IMR-90 (cell line): Measurements from ENCODE around the gene POMZP3. TPM values are rescaled to one million over a fixed set of nuclear protein-coding genes. Genes with fewer than 3 reads are reported as not detected.
"Not testable (repeated sequence)": the region's sequence is repeated elsewhere in the genome, so short reads cannot be mapped to it uniquely, and the experiment has no call there.

Experiments used
- ATAC-seq: fragments of 200-7000 bp; cut with Tn5 transposase; 2 replicates; pipeline ENCODE4 v1.9.1; 2020; ENCODE audit warnings: low read depth, mild to moderate bottlenecking, moderate library complexity
- BruUV-seq: library from RNA; stranded (reverse); fragments of 400-500 nt; replicated peaks from 2 replicates; lab custom pipeline; 2021; lab: Mats Ljungman, UMichigan
- CTCF ChIA-PET: fragments of 300-600 bp; formaldehyde crosslinking; extraction: SDS; loops from one replicate; lab custom pipeline; 2021; ENCODE audit warnings: antibody characterized with exemption; lab: Yijun Ruan, JAX
- POLR2A ChIA-PET: fragments of 300-600 bp; sonication (Branson Sonifier 250); formaldehyde crosslinking; loops from one replicate; lab custom pipeline; 2022; ENCODE audit warnings: antibody characterized with exemption; ENCODE audit not compliant: unreplicated experiment; lab: Charles Lee
- DNase-seq: peaks from one replicate; pipeline ENCODE4 v3.0.0; 2013
- H2AFZ ChIP-seq: replicated peaks from 2 replicates; pipeline ENCODE3; 2013; ENCODE audit warnings: low read length, mild to moderate bottlenecking; ENCODE audit not compliant: poor library complexity
- H2AK5ac ChIP-seq: 2 replicates; pipeline ENCODE4 v1.6.1; 2013; ENCODE audit warnings: low read depth, low read length, inconsistent platforms
- H2AK9ac ChIP-seq: replicated peaks from 2 replicates; pipeline ENCODE3; 2013; ENCODE audit warnings: mild to moderate bottlenecking, low read depth, low read length, moderate library complexity; ENCODE audit not compliant: poor library complexity
- H2BK120ac ChIP-seq: 2 replicates; pipeline ENCODE4 v1.6.1; 2013; ENCODE audit warnings: low read depth, low read length, inconsistent platforms
- H2BK15ac ChIP-seq: 3 replicates; pipeline ENCODE4 v1.6.1; 2013; ENCODE audit warnings: low read depth, low read length, inconsistent platforms
- H2BK20ac ChIP-seq: 2 replicates; pipeline ENCODE4 v1.6.1; 2013; ENCODE audit warnings: low read depth, mild to moderate bottlenecking, inconsistent platforms, low read length, moderate library complexity
- H2BK5ac ChIP-seq: 2 replicates; pipeline ENCODE4 v1.6.1; 2013; ENCODE audit warnings: mild to moderate bottlenecking, low read depth, low read length, inconsistent platforms; ENCODE audit not compliant: poor library complexity, severe bottlenecking
- H3K14ac ChIP-seq: replicated peaks from 2 replicates; pipeline ENCODE4 v1.6.1; 2013; ENCODE audit warnings: low read depth, low read length, inconsistent platforms
- H3K18ac ChIP-seq: 2 replicates; pipeline ENCODE4 v1.6.1; 2013; ENCODE audit warnings: low read depth, low read length, control low read depth
- H3K23ac ChIP-seq: 2 replicates; pipeline ENCODE4 v1.6.1; 2013; ENCODE audit warnings: low read depth, low read length, inconsistent platforms
- H3K27ac ChIP-seq: 2 replicates; pipeline ENCODE4 v1.5.1; 2013; ENCODE audit warnings: mild to moderate bottlenecking, control low read depth, low read length; ENCODE audit not compliant: insufficient read depth
- H3K27me3 ChIP-seq: 2 replicates; pipeline ENCODE4 v1.6.1; 2013; ENCODE audit warnings: low read length; ENCODE audit not compliant: control insufficient read depth, insufficient read depth
- H3K36me3 ChIP-seq: 2 replicates; pipeline ENCODE4 v1.6.1; 2013; ENCODE audit warnings: low read length, mixed read lengths; ENCODE audit not compliant: control insufficient read depth, insufficient read depth
- H3K4ac ChIP-seq: 2 replicates; pipeline ENCODE4 v1.6.1; 2013; ENCODE audit warnings: low read depth, low read length, inconsistent platforms
- H3K4me1 ChIP-seq: 2 replicates; pipeline ENCODE4 v1.6.1; 2013; ENCODE audit warnings: low read length, mixed read lengths; ENCODE audit not compliant: control insufficient read depth, insufficient read depth
- H3K4me2 ChIP-seq: 2 replicates; pipeline ENCODE4 v1.6.1; 2013; ENCODE audit warnings: low read depth, mild to moderate bottlenecking, control low read depth, low read length, moderate library complexity
- H3K4me3 ChIP-seq: 2 replicates; pipeline ENCODE4 v1.5.1; 2013; ENCODE audit warnings: low read depth, mild to moderate bottlenecking, control low read depth, low read length, moderate library complexity; ENCODE audit not compliant: insufficient read depth
- H3K56ac ChIP-seq: 2 replicates; pipeline ENCODE4 v1.6.1; 2013; ENCODE audit warnings: low read length, inconsistent platforms; ENCODE audit not compliant: insufficient read depth; ENCODE audit errors: extremely low read depth
- H3K79me1 ChIP-seq, 2 experiments: 2 replicates each; pipeline ENCODE4 v1.6.1; 2013; ENCODE audit warnings: low read length in 2 of 2, inconsistent platforms in 1 of 2, low read depth in 1 of 2
- H3K9ac ChIP-seq: 2 replicates; pipeline ENCODE4 v1.6.1; 2013; ENCODE audit warnings: low read depth, low read length, control low read depth
- H3K9me1 ChIP-seq: 2 replicates; pipeline ENCODE4 v1.6.1; 2013; ENCODE audit warnings: low read length, inconsistent platforms; ENCODE audit not compliant: insufficient read depth
- H3K9me3 ChIP-seq: 2 replicates; pipeline ENCODE4 v1.6.1; 2013; ENCODE audit warnings: low read length; ENCODE audit not compliant: control insufficient read depth, insufficient read depth
- H4K20me1 ChIP-seq: 2 replicates; pipeline ENCODE4 v1.6.1; 2013; ENCODE audit warnings: low read length, inconsistent platforms; ENCODE audit not compliant: insufficient read depth
- H4K5ac ChIP-seq: 2 replicates; pipeline ENCODE4 v1.6.1; 2013; ENCODE audit warnings: mild to moderate bottlenecking, low read depth, low read length, control low read depth
- H4K8ac ChIP-seq, 2 experiments: 2 replicates each; pipeline ENCODE4 v1.6.1; 2013; ENCODE audit warnings: low read depth in 2 of 2, low read length in 2 of 2, control low read depth in 1 of 2, inconsistent platforms in 1 of 2
- H4K91ac ChIP-seq: 2 replicates; pipeline ENCODE4 v1.6.1; 2013; ENCODE audit warnings: low read depth, low read length, inconsistent platforms; ENCODE audit not compliant: insufficient read depth
- RAD21 ChIP-seq: IDR thresholded peaks from 2 replicates; pipeline ENCODE4 v1.6.1; 2012; ENCODE audit warnings: low read length, improper control_type of control experiment
- SMC3 ChIP-seq: fragments of 150-350 bp; IDR thresholded peaks from 2 replicates; pipeline ENCODE4 v1.6.1; 2016; ENCODE audit warnings: low read depth, mild to moderate bottlenecking, antibody characterized with exemption, low read length, moderate library complexity
- WGBS, 2 experiments: methylation state at CpG; one replicate each; pipeline versions ENCODE4 v1.1.5 to v1.1.7; 2013; ENCODE audit warnings: missing lambda C conversion rate in 2 of 2; ENCODE audit not compliant: insufficient read length in 1 of 2; ENCODE audit errors: extremely low coverage in 2 of 2; 5-methylcytosine and 5-hydroxymethylcytosine counted together
- dilution Hi-C: fragments of 300-500 bp; cut with HindIII; formaldehyde crosslinking; loops from one replicate; pipeline ENCODE4 v1.14.3; 2018; ENCODE audit warnings: low sequenced_read_pairs; ENCODE audit not compliant: unreplicated experiment
- in situ Hi-C: fragments of 300-500 bp; cut with MboI; formaldehyde crosslinking; loops from 3 replicates; pipeline ENCODE4 v1.14.3; 2019; ENCODE audit warnings: low sequenced_read_pairs, inconsistent platforms, mixed read lengths
- intact Hi-C: fragments of 100-400 bp; cut with micrococcal nuclease; formaldehyde crosslinking; loops from 2 replicates; pipeline ENCODE4 v1.10.0; 2022
- polyA plus RNA-seq, 3 experiments: library from polyadenylated mRNA; depleted of rRNA; stranded (reverse); fragments of >200 nt; gene quantifications; 2 replicates each; pipeline ENCODE4 v1.2.3, GENCODE V29; 2012; ENCODE audit warnings: low replicate concordance in 1 of 3
- total RNA-seq: library from RNA; depleted of rRNA; stranded (reverse); fragments of >200 nt; gene quantifications from 2 replicates; pipeline ENCODE4 v1.2.3, GENCODE V29; 2012
- TF ChIP-seq, protein P1 (sequence below): conservative IDR thresholded peaks from 2 replicates; pipeline ENCODE4 v1.5.1; 2012; ENCODE audit warnings: mild to moderate bottlenecking, low read depth, low read length, improper control_type of control experiment

Gene POMZP3
- total and polyA plus RNA-seq, 2 of the 4 experiments (the other 2 are of a cell fraction): 1.4 to 4.8 TPM

DNA sequence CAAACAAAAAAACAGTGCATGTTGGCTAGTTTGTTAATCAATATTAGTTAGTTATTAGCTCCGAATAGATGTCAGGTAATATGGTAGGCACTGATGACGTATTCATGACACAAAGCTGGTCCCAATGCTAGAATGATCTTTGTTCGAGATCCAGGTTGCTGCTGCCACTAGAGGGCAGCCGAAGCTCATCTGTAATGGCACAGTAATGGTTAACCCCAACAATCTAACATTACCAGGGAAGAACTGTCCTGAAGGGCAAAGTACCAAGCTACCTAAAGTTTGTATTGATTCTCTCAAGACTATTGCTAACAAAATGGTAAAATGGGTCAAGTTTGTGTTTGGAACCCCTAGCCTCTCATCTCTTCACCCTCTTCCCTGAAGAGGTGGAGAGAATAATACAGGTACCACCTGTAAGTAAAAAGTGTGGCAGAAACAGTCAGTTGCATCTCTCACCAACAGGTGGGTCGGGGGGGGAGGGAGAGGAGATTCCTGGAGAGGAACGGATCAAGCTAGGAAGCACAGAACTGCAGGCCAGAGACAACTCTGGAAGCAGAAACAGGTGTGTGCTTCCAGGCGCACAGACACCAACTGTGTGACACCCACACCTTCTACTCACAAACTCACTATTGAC lies 10.1 kb upstream of the POMZP3 start:
- H4K8ac ChIP-seq, H4K5ac ChIP-seq, H2BK5ac ChIP-seq, H3K9ac ChIP-seq, H3K4ac ChIP-seq, CTCF ChIA-PET, POLR2A ChIA-PET, H3K18ac ChIP-seq, H4K91ac ChIP-seq, in situ Hi-C loops, H2BK20ac ChIP-seq, H3K56ac ChIP-seq, H4K20me1 ChIP-seq, H3K4me2 ChIP-seq, H3K9me3 ChIP-seq, H3K27me3 ChIP-seq, H3K14ac ChIP-seq, H3K36me3 ChIP-seq, H3K4me3 ChIP-seq, intact Hi-C loops, dilution Hi-C loops, H3K27ac ChIP-seq, H3K4me1 ChIP-seq, BruUV-seq, H2AK9ac ChIP-seq, H3K23ac ChIP-seq, H2BK120ac ChIP-seq, H2AFZ ChIP-seq, H3K79me1 ChIP-seq, H2BK15ac ChIP-seq, H3K9me1 ChIP-seq: not testable (repeated sequence)
- peak; percentile 0 for DNase-seq
- no CpG with 5 or more reads among the region's 7 CpGs for WGBS, 2 experiments
- TF ChIP-seq, protein P1, sequence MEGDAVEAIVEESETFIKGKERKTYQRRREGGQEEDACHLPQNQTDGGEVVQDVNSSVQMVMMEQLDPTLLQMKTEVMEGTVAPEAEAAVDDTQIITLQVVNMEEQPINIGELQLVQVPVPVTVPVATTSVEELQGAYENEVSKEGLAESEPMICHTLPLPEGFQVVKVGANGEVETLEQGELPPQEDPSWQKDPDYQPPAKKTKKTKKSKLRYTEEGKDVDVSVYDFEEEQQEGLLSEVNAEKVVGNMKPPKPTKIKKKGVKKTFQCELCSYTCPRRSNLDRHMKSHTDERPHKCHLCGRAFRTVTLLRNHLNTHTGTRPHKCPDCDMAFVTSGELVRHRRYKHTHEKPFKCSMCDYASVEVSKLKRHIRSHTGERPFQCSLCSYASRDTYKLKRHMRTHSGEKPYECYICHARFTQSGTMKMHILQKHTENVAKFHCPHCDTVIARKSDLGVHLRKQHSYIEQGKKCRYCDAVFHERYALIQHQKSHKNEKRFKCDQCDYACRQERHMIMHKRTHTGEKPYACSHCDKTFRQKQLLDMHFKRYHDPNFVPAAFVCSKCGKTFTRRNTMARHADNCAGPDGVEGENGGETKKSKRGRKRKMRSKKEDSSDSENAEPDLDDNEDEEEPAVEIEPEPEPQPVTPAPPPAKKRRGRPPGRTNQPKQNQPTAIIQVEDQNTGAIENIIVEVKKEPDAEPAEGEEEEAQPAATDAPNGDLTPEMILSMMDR: peak; percentile 35; the same call in 1 of the 2 replicates
- TF ChIP-seq RAD21 (peak; percentile 44), SMC3 (peak; percentile 33; the same call in 1 of the 2 replicates)
- ATAC-seq: peak; percentile 88
- peak overlapping the region; percentile 16; the same call in 1 of the 2 replicates for H2AK5ac ChIP-seq

DNA sequence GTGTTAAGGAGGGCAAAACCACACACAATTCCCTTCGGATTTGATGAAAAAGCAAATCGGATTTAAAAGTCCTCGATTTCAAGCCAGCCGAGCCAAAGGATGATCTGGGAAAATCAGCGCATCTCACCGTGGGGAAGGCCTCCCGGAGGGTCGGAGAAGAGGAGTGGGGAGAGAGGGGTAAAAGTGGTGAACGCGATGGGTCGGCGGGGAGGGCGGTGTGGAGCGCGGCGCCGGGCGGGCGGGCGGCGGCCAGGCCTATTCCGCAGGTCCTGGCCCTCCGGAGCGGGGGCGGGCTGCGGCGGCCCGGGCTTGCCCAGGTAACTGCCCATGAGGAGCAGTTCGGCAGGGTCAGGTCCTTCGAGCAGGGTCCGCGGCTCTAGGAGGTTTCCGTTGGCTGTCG lies 498 bp downstream of the POMZP3 start:
- Histone ChIP-seq H3K9ac (peak overlapping the region; percentile 84), H3K23ac (peak overlapping the region; percentile 65), H4K91ac (peak overlapping the region; percentile 72), H2AK5ac (peak overlapping the region; percentile 82; the same call in 1 of the 2 replicates), H3K14ac (peak overlapping the region; percentile 89; the same call in 1 of the 2 replicates), H3K27ac (peak overlapping the region; percentile 82), H3K4me2 (peak overlapping the region; percentile 54), H2BK5ac (peak overlapping the region; percentile 84), H3K56ac (peak overlapping the region; percentile 32; the same call in 1 of the 2 replicates), H4K8ac (peak overlapping the region; percentile 81 to 83; a peak in 2 of 4 replicates), H3K4me3 (peak overlapping the region; percentile 42)
- intact Hi-C loops, dilution Hi-C loops, CTCF ChIA-PET, DNase-seq, H3K18ac ChIP-seq, H3K9me3 ChIP-seq, H4K20me1 ChIP-seq, H3K36me3 ChIP-seq, H2AK9ac ChIP-seq, H3K4me1 ChIP-seq, H3K79me1 ChIP-seq, BruUV-seq, POLR2A ChIA-PET, H2BK20ac ChIP-seq, H3K9me1 ChIP-seq, H3K4ac ChIP-seq, H4K5ac ChIP-seq, H2BK15ac ChIP-seq, H2BK120ac ChIP-seq, in situ Hi-C loops, H3K27me3 ChIP-seq, H2AFZ ChIP-seq: not testable (repeated sequence)
- ATAC-seq: peak; percentile 75
- WGBS, 2 experiments: no CpG with 5 or more reads among the region's 34 CpGs
